ENCODE measurements around the gene MDM2.

- TF ChIP-seq EZH2phosphoT487 (IDR thresholded peaks at IDR 0.05; ENCODE audit: insufficient read depth, low read depth) (no peak), EZH2 (IDR thresholded peaks at IDR 0.05; ENCODE audit: insufficient read depth, poor library complexity, severe bottlenecking) (no peak)
These were observed 1.4 kb downstream of the MDM2 start for GRCh38 chr12:68809190-68810026.
